Activated CD4-positive, alpha-beta memory T cell treated with anti-CD3 and anti-CD28 coated beads for 36 hours (primary cell): ENCODE data around the gene PTPRT. TPM values are rescaled to one million over a fixed set of nuclear protein-coding genes. Genes with fewer than 3 reads are reported as not detected.

Experiments
- CTCF ChIA-PET: fragments of 350-600 bp; sonication (Branson Sonifier 250); formaldehyde crosslinking; loops from one replicate; lab custom pipeline; 2021; ENCODE audit warnings: antibody characterized with exemption, inconsistent platforms; lab: Charles Lee
- POLR2A ChIA-PET: fragments of 350-600 bp; sonication (Branson Sonifier 250); formaldehyde crosslinking; loops from one replicate; lab custom pipeline; 2021; ENCODE audit warnings: antibody characterized with exemption; lab: Charles Lee
- DNase-seq: peaks from one replicate; pipeline ENCODE4 v3.0.0-alpha.2; 2020
- H3K27ac Mint-ChIP-seq: one replicate; pipeline ENCODE4 v1.8.0; 2021; ENCODE audit warnings: mixed read lengths
- H3K27me3 Mint-ChIP-seq: one replicate; pipeline ENCODE4 v1.8.0; 2021; ENCODE audit warnings: mixed read lengths
- H3K36me3 Mint-ChIP-seq: one replicate; pipeline ENCODE4 v1.8.0; 2021; ENCODE audit warnings: mixed read lengths
- H3K4me1 Mint-ChIP-seq: one replicate; pipeline ENCODE4 v1.8.0; 2021; ENCODE audit warnings: low read depth, mixed read lengths
- H3K4me3 Mint-ChIP-seq: one replicate; pipeline ENCODE4 v1.8.0; 2021; ENCODE audit warnings: mild to moderate bottlenecking, mixed read lengths
- H3K9me3 Mint-ChIP-seq: one replicate; pipeline ENCODE4 v1.8.0; 2021; ENCODE audit warnings: mixed read lengths
- intact Hi-C: fragments of 100-400 bp; cut with micrococcal nuclease; formaldehyde crosslinking; loops from one replicate; pipeline ENCODE4 v1.15.1; 2023
- total RNA-seq, 2 experiments: library from RNA; stranded (reverse); gene quantifications; one replicate each; pipeline ENCODE4 v1.2.3, GENCODE V29; 2021

The PTPRT gene
- total RNA-seq, 2 experiments from 2014 or later = not detected

DNA sequence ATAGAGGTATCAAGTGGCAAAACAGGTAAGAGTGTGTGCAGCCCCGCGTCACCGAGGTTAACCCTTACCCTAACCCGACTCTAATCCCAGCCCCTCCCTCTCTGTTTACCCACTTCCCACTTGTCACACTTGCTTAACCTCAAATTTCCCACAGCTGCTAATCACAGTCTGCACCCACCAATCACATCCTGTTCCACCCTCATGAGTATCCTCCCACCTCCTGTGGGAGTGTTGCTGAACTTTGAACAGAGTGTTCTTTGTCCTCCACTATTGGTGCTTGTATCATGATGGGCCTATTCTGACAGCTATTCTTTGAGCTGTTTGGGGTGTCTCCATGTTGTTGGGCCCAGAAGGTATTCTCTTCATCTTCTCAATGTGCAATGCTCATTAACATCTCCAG lies 487.8 kb downstream of the PTPRT start:
- Mint-ChIP-seq H3K9me3 (peaks cover 7% of the 10 kb centered on the region), H3K4me1 (no peaks in the 10 kb centered on the region), H3K36me3 (no peaks in the 10 kb centered on the region), H3K4me3 (no peak overlapping the region), H3K27ac (no peak overlapping the region), H3K27me3 (no peaks in the 10 kb centered on the region)
- intact Hi-C loops = no loop called here
- CTCF ChIA-PET = no interaction called here
- POLR2A ChIA-PET = no interaction called here
- DNase-seq = no peak

DNA sequence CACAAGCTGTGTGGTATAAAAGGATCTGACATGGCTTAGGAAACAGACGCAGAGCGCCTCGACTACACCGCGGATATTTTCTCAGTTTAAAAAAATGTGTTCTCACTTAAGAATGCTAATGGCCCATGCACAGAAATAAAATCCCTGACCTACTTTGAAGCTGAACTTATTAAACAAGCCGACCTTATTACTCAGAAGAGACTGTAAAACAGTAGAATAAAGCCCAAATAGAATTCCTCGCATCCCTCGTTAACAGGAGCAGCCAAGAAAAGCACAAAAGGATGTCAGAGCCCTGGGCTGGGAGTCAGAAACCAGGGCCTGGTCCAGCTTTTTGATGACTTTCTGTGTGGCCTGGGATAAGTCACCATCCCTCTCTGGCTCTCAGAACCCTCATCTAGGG lies 489.3 kb downstream of the PTPRT start:
- ChIA-PET POLR2A (no interaction called here), CTCF (no interaction called here)
- H3K36me3 Mint-ChIP-seq = no peaks in the 10 kb centered on the region

GRCh38 chr20:42697962-42698361 lies 491.7 kb downstream of the PTPRT start:
- H3K27ac Mint-ChIP-seq = no peak overlapping the region
- no peaks in the 10 kb centered on the region for H3K27me3 Mint-ChIP-seq
- POLR2A ChIA-PET = no interaction called here
- no peak overlapping the region for H3K4me3 Mint-ChIP-seq
- intact Hi-C loops = no loop called here
- no peak for DNase-seq
- CTCF ChIA-PET = no interaction called here
- H3K9me3 Mint-ChIP-seq = peaks cover 3% of the 10 kb centered on the region
- H3K4me1 Mint-ChIP-seq = no peaks in the 10 kb centered on the region
- H3K36me3 Mint-ChIP-seq = no peaks in the 10 kb centered on the region

More for the DNA sequence above, 489.3 kb downstream of the PTPRT start:
- Mint-ChIP-seq H3K27me3 (no peaks in the 10 kb centered on the region), H3K9me3 (peaks cover 7% of the 10 kb centered on the region), H3K4me1 (no peaks in the 10 kb centered on the region), H3K4me3 (no peak overlapping the region), H3K27ac (no peak overlapping the region)
- intact Hi-C loops = no loop called here
- no peak for DNase-seq

- H3K27me3 Mint-ChIP-seq = no peaks in the 10 kb centered on the region
- no peak overlapping the region for H3K27ac Mint-ChIP-seq
- ChIA-PET CTCF (no interaction called here), POLR2A (no interaction called here)
- H3K4me3 Mint-ChIP-seq = no peak overlapping the region
- no peaks in the 10 kb centered on the region for H3K36me3 Mint-ChIP-seq
- H3K4me1 Mint-ChIP-seq = no peaks in the 10 kb centered on the region
- peaks cover 16% of the 10 kb centered on the region for H3K9me3 Mint-ChIP-seq
- no peak for DNase-seq
- intact Hi-C loops = no loop called here
These were observed 498.8 kb downstream of the PTPRT start for GRCh38 chr20:42690842-42691437.

DNA sequence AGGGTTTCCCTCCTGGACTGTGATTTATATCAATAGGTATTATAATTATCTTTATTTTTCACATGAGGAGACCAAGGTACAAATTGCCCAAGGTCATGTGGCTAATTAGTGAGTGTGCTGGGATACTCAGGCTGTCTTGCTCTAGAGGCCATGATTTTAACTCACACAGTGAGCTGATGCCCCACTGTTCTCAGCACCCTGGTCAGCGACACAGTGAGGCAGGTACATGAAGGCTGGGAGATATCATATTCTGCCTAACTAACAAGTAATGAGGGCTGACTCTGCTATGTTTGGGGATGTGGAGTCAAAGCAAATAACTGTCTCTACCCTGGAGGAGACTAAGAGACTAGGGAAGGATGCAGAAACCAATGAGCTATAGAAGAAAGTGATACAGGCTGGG lies 501.1 kb downstream of the PTPRT start:
- ChIA-PET POLR2A (no interaction called here), CTCF (no interaction called here)
- H3K4me3 Mint-ChIP-seq = no peak overlapping the region
- no peaks in the 10 kb centered on the region for H3K27me3 Mint-ChIP-seq
- intact Hi-C loops = no loop called here
- H3K36me3 Mint-ChIP-seq = no peaks in the 10 kb centered on the region
- H3K4me1 Mint-ChIP-seq = no peaks in the 10 kb centered on the region
- no peak overlapping the region for H3K27ac Mint-ChIP-seq
- DNase-seq = no peak
- peaks cover 16% of the 10 kb centered on the region for H3K9me3 Mint-ChIP-seq

DNA sequence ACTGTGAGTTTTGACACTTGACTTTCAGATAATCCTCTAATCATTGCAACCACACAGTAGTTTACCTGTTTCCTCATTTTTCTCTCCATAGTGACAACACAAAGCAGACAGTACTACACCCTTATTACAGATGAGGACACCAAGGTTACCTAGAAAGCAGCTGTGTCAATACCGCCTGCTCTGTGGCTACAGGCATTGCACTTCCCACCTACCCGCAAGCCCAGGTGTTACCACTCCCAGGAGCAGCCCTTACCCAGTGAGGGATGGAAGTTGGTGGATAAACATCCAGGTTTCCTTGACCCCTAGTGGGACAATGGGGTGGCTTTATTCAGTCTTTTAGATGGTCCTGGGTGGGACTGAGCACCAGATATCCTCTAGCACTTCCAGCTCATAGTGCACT lies 503.6 kb downstream of the PTPRT start:
- no peaks in the 10 kb centered on the region for H3K27me3 Mint-ChIP-seq
- ChIA-PET POLR2A (no interaction called here), CTCF (no interaction called here)
- peaks cover 10% of the 10 kb centered on the region for H3K9me3 Mint-ChIP-seq
- H3K4me1 Mint-ChIP-seq = no peaks in the 10 kb centered on the region
- H3K36me3 Mint-ChIP-seq = no peaks in the 10 kb centered on the region
- no peak for DNase-seq
- H3K27ac Mint-ChIP-seq = no peak overlapping the region
- no peak overlapping the region for H3K4me3 Mint-ChIP-seq
- intact Hi-C loops = no loop called here

DNA sequence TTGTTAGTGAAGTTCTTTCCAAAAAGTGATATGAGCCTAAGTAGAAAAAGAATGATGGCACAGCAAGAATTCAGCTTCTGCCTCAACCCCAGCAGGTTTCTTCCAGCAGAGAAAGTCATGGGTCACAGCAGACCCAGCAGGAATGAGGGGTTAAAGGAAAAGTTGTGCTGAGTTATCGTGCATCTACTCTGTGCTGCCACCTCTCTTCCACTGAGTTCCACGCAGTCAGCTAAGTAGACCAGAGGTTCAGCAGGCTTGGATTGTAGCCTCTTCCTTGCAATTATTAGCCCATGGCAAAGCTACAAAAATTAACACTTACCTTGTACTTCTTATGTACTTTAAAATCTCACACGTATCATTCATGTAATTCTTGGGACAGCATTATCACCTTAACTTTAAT lies 510.8 kb downstream of the PTPRT start:
- H3K27me3 Mint-ChIP-seq = no peaks in the 10 kb centered on the region
- POLR2A ChIA-PET = no interaction called here
- no peak overlapping the region for H3K27ac Mint-ChIP-seq
- no peaks in the 10 kb centered on the region for H3K4me1 Mint-ChIP-seq
- no peak for DNase-seq
- peaks cover 7% of the 10 kb centered on the region for H3K9me3 Mint-ChIP-seq
- no peak overlapping the region for H3K4me3 Mint-ChIP-seq
- H3K36me3 Mint-ChIP-seq = no peaks in the 10 kb centered on the region
- CTCF ChIA-PET = no interaction called here
- intact Hi-C loops = no loop called here

DNA sequence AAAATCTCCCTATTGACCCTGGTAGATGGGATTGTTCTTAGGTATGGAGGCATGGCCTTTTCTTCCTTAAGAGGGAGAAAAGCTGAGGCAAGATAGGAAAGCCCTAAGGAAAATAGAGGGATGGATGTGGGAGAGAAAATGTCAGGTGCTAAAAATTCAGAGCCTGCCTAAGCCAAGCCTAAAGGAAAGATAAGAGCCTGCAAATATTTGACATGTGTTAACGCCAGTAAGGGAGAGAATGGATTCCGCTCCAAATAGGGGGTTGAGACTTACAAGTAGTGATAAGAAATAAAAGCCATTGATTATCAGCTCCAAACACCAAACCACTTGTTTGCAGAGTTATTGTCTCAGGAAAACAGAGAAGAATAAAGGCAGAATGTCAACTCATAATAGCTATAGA lies 533.6 kb downstream of the PTPRT start:
- DNase-seq = no peak
- H3K27ac Mint-ChIP-seq = no peak overlapping the region
- intact Hi-C loops = no loop called here
- POLR2A ChIA-PET = no interaction called here
- CTCF ChIA-PET = no interaction called here
- H3K27me3 Mint-ChIP-seq = no peaks in the 10 kb centered on the region
- no peak overlapping the region for H3K4me3 Mint-ChIP-seq
- peaks cover 8% of the 10 kb centered on the region for H3K9me3 Mint-ChIP-seq
- H3K4me1 Mint-ChIP-seq = no peaks in the 10 kb centered on the region
- H3K36me3 Mint-ChIP-seq = no peaks in the 10 kb centered on the region

GRCh38 chr20:42652266-42652665 lies 537.4 kb downstream of the PTPRT start:
- no peaks in the 10 kb centered on the region for H3K36me3 Mint-ChIP-seq
- intact Hi-C loops = no loop called here
- no peak overlapping the region for H3K27ac Mint-ChIP-seq
- no peaks in the 10 kb centered on the region for H3K4me1 Mint-ChIP-seq
- H3K27me3 Mint-ChIP-seq = no peaks in the 10 kb centered on the region
- ChIA-PET CTCF (no interaction called here), POLR2A (no interaction called here)
- H3K4me3 Mint-ChIP-seq = no peak overlapping the region
- H3K9me3 Mint-ChIP-seq = peaks cover 9% of the 10 kb centered on the region
- no peak for DNase-seq

GRCh38 chr20:42650191-42650746 lies 539.4 kb downstream of the PTPRT start:
- no peaks in the 10 kb centered on the region for H3K36me3 Mint-ChIP-seq
- peaks cover 13% of the 10 kb centered on the region for H3K9me3 Mint-ChIP-seq
- DNase-seq = no peak
- H3K27ac Mint-ChIP-seq = no peak overlapping the region
- no peak overlapping the region for H3K4me3 Mint-ChIP-seq
- CTCF ChIA-PET = no interaction called here
- intact Hi-C loops = no loop called here
- no peaks in the 10 kb centered on the region for H3K27me3 Mint-ChIP-seq
- no peaks in the 10 kb centered on the region for H3K4me1 Mint-ChIP-seq
- POLR2A ChIA-PET = no interaction called here

DNA sequence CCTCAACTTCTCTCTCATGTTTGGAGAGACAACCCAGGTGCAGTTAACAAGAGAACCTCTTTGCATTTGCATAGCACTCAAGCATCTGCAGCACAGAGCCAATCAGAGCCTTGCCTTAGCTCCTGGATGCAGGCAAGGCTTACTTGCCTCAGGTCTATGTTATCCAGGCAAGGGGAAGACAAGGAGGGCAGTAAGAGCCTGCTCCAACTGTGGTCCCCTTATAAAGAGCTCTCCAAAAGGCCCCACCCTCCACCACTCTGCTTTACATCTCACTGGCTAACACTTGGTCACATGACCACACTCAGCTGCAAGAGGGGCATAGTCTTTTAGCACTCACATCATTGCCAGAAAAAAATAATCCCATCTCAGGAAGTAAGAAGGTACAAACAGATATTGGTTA lies 540.0 kb downstream of the PTPRT start:
- peaks cover 13% of the 10 kb centered on the region for H3K9me3 Mint-ChIP-seq
- POLR2A ChIA-PET = no interaction called here
- H3K4me1 Mint-ChIP-seq = no peaks in the 10 kb centered on the region
- DNase-seq = no peak
- intact Hi-C loops = no loop called here
- H3K27ac Mint-ChIP-seq = no peak overlapping the region
- no peaks in the 10 kb centered on the region for H3K36me3 Mint-ChIP-seq
- H3K27me3 Mint-ChIP-seq = no peaks in the 10 kb centered on the region
- CTCF ChIA-PET = no interaction called here
- H3K4me3 Mint-ChIP-seq = no peak overlapping the region

GRCh38 chr20:42646250-42646649 lies 543.5 kb downstream of the PTPRT start:
- intact Hi-C loops = no loop called here
- Mint-ChIP-seq H3K4me1 (no peaks in the 10 kb centered on the region), H3K9me3 (peaks cover 16% of the 10 kb centered on the region), H3K27me3 (no peaks in the 10 kb centered on the region), H3K27ac (no peak overlapping the region), H3K4me3 (no peak overlapping the region), H3K36me3 (no peaks in the 10 kb centered on the region)
- no peak for DNase-seq
- CTCF ChIA-PET = no interaction called here
- POLR2A ChIA-PET = no interaction called here

- CTCF ChIA-PET = no interaction called here
- peaks cover 10% of the 10 kb centered on the region for H3K9me3 Mint-ChIP-seq
- H3K4me3 Mint-ChIP-seq = no peak overlapping the region
- intact Hi-C loops = no loop called here
- no peaks in the 10 kb centered on the region for H3K36me3 Mint-ChIP-seq
- H3K4me1 Mint-ChIP-seq = no peaks in the 10 kb centered on the region
- no peak overlapping the region for H3K27ac Mint-ChIP-seq
- H3K27me3 Mint-ChIP-seq = no peaks in the 10 kb centered on the region
- DNase-seq = no peak
- POLR2A ChIA-PET = no interaction called here
These were observed 547.8 kb downstream of the PTPRT start for GRCh38 chr20:42641886-42642285.
